GM19239 (cell line): ENCODE measurements around the gene TM6SF1.
"Not testable (repeated sequence)": the region's sequence is repeated elsewhere in the genome, so short reads cannot be mapped to it uniquely, and the experiment has no call there.

Source experiments
- DNase-seq: peaks from one replicate; pipeline ENCODE4 v3.0.0; 2011; ENCODE audit warnings: low spot score; ENCODE audit not compliant: insufficient read length
- FAIRE-seq: peaks from 2 replicates; lab custom pipeline; 2011; peaks lifted over from hg19 to GRCh38; lab: Jason Lieb, UNC

TM6SF1 gene

DNA sequence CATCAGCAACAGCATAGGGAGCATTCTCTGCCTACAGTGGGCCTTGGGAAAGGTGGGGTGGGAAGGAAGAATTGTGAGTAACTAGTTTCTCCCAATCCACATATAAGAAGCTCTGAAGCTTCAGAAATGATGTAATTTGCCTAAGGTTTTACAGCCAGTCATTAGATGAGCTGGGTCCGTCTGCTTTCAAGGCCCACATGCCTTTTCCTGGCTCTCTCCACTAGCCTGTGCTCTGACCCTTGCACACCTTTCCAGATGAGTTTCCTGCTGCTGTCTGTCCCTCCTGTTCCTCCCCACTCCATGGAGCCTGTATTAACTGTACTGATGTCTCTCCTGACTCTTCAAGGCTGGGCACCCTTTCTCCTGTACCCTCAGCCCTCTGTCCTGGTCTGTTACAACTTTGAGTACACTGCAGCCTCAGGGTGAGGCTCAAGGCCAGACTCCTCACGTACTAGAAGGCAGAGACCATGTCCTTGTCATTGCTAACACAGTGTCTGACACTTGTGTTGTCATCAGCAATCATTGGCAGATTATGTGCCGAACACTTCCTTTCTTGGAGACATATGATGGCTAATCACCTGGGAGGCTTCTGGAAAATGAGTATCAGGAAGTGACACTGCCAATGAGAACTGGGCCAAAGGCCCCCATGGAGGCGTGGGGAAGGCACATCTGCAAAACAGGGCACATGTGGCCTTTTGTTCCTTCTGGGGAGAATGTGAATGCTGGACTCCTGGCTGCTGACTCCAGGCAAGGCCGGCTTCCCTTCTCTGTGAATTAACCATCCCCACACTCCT, 6.6 kb downstream of the TM6SF1 start:
- DNase-seq: no peak
- FAIRE-seq: no peak

DNA sequence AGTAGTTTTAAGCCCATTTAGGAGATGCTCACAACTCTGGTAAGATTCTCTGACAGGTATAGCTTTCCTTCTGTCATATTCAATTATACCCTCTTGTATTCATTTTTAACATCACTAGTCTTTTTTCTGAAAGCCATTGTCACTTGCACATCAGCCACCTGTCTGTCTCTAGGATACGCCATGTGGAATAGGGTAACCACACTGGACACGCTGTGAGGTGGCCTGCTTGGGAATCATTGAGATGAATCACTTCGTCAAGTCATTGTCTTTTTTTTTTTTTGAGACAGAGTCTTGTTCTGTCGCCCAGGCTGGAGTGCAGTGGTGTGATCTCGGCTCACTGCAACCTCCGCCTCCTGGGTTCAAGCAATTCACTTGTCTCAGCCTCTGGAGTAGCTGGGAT, 7.4 kb downstream of the TM6SF1 start:
- DNase-seq (no peak), FAIRE-seq (no peak)

DNA sequence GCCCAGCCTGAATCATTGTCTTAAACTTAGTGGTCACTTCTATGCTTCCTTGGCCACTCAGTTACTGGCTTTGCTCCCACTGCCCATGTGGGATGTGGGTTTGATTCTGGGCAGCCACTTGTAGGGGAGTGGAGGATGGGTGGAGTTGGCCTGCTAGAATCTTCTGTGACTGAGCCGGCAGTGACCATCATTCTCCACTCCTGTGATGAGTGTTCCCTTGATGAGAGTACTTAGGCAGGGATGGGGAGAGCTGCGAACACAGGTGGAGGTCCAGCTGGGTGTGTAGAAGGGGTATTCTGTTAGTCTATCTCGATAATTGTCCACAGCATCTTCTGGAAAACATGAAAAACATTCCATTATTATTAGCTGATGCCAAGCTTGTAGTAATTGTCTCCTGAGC, 8.0 kb downstream of the TM6SF1 start:
- FAIRE-seq (no peak), DNase-seq (no peak)

DNA sequence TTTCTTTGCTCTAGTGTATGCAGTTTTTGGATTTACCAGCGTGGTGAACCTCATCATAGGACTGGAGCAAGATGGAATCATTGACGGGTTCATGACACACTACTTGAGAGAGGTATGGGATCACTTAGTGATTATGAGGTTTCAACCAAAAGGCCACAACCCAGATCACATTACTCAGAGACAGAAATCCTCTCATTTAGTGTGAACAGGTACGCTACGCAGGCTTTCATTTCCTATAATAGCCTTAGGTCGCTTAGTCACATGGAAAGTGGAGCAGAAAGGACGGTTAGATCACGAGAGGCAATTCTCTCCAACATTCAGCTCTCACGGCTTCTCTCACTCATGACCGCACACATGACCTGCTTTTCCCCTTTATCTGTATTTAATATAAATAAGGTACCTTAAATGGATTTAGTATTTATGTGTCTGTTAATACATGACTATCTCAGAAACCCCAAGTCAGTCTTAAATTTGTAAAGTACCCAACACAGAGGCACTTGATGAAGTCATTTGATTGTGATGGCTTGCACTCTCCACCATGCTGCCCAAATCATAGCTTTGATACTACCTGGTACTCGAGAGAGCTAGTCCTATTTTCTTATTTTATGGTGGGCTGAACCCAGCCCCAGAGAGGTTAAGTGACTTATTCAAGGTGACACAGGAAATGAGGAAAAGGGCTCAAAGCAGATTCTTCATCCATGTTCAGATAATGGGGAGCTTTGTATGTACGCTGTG, 8.6 kb downstream of the TM6SF1 start:
- DNase-seq (no peak), FAIRE-seq (no peak)

DNA sequence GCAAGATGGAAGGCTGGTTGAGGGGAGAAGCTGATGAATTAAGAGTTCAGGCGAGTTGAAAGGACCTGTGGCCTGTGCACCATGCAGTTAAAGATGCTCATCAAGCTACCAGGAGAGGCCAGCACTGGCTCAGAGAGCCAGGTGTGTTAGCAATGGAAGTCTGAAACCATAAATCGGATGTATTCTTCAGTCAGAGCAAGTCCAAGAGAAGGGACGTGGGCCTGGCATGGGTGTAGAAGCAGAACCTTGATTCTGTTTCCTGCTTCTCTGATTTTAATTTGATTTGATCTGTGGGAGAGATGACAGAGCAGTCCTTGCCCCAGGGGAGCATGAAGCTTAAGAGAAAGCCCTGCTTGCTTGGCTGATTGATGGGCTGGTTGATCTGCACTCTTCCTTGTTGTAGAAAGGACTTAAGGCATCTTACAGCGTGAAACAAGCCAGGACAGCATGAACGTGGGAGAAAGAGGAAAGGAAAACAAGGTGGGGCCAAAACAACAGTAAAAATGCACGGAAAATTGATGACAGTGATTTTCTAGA, 10.9 kb downstream of the TM6SF1 start:
- no peak for FAIRE-seq
- DNase-seq: no peak

DNA sequence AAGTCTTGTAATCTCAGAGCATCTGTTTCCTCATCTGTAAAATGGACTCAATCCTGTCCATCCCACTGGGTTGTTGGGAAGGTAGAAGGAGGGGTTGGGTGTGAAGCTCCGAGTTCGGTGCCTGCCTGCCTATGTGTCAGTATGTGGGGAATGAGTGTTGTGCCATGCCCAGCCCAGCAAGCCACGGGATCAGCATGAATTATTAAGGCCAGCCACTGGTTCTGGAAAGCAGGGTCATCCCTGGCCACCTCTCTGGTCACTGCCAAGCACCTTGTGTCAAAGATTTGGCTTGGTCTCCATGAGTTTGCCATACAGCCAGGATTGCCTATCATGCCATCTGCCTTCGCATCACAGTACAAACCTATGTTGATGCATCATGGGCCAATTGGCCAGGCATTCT, 11.5 kb downstream of the TM6SF1 start:
- FAIRE-seq (no peak), DNase-seq (no peak)

DNA sequence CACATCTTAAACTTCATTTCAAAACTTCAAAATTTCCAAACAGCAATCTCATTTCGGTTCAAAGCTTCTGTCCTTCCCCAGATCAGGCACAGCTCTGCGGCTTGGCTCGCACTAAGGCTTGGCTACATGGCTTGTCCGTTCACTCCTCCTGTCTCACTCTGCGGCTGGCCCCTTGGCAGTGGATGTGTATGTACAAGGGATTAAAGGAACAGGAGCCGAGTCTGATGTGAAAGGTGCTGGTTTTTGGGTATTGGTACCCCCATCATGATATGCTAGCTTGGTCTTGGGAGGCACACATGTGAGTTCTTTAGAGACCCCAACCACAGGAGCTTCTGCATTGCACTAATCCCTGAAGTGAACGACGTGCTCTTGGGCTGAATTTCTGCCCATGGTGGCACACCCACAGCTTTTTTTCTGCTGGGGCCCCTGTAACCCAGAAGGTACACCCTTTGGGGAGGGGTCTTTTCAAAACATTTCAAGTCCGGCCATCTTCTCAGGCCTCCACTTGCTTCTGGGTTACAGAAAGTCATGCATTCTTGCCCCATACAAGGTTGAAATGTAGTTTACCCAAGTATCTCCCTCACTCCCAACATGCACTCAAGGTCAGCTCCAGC, 12.6 kb downstream of the TM6SF1 start:
- FAIRE-seq (no peak), DNase-seq (no peak)

DNA sequence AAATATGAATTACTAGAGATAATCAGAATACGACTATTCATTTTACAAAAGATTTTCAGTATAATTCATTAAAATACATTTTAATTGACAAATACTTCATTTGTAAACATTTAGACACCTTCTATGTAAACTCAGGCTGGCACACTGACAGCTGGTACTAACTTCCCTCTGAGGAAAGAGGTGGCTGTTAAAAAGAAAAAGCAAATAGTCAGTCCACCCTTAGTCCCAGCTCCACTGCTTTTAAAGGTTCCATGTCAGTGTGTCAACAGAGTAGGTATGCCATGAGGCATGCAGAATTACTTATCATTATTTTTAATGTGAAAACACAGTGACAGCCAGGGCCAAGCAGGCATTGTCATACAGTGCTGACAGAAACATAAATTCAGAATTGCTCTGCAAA, 16.1 kb downstream of the TM6SF1 start:
- DNase-seq (no peak), FAIRE-seq (no peak)

DNA sequence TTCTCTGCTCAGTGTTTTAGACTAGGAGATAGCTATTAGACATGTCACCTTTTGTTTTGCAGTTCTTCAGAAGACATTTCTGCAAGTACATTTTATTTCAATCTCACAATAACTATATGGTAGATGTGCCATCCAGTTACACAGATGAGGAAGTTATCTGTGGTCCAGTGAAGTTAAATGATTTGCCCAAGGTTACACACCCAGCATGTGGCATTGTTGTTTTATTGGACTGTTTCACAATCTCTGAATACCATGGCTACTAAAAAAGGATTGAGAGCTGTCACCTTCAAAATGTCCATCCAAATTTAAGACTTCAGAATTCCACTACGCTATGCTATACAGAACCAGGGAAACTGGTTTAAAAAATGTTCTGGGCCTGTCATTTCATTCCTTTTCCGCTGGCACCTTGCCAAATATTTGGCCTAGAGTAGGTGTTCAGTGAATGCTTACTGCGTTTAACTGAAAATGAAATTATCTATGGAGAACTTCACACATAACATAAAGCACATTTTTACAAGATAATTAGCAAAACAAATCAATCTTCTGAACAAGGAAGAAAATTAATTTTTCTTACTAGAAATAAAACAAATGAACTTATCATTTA, 20.2 kb downstream of the TM6SF1 start:
- no peak for FAIRE-seq
- no peak for DNase-seq

DNA sequence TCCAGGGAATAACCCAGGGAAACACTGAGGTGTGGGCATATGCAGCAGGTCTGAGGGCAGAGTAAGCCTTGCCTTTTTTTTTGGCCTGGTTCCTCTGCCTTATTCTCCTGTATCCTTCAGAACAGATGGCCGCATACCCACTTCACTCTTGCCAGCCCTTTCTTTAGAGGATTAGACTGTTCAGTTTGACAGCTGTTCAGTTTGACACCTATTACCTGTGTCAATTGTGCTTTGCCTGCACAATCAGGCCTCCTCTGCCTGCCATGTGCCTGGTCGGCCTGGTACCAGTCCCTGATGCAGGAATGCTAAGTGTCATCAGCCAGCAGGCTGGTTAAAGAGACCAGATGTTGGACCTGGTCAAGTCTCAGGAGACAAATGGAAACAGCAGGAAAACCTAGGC, 22.3 kb downstream of the TM6SF1 start:
- no peak for FAIRE-seq
- no peak for DNase-seq

DNA sequence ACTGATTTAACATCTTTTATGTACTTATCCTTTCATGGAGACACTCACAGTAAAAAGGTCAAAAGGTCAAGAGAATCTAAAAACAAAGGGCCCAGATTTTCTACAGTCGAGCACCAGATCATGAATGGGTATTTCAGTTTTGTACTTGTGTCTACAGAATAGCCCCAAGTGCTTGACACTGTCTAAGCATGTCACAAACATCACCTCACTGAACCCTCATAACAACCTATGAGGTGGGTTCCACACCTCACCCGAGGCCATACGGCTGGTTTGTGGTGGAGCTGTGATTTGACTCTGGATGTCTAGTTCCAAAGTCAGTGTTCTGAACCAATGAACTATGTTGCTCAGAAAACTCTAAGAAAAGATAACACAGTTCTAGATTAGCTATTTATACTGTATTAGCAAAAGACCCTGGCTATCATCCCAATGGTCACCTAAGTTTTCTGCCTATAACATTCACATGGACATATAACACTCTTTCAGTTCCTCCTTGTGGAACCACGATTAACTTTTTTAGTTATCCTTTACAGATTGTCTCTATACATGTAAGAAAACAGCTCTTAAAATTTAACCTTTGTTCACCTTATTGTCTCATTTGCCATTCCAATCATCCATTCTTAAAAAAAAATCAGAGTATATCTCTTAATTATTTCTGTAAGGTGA, 25.5 kb downstream of the TM6SF1 start:
- FAIRE-seq: no peak

DNA sequence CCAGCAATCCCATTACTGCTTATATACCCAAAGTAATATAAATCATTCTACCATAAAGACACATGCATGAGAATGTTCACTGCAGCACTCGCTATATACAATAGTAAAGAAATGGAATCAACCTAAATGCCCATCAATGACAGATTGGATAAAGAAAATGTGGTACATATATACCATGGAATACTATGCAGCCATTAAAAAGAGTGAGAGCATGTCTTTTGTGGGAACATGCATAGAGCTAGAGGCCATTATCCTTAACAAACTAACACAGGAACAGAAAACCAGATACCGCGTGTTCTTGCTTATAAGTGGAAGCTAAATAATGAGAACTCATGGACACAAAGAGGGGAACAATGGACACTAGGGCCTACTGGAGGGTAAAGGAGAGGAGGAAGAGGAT, 34.7 kb downstream of the TM6SF1 start:
- not testable (repeated sequence) for DNase-seq, FAIRE-seq

More for the DNA sequence above, 25.5 kb downstream of the TM6SF1 start:
- DNase-seq: no peak

DNA sequence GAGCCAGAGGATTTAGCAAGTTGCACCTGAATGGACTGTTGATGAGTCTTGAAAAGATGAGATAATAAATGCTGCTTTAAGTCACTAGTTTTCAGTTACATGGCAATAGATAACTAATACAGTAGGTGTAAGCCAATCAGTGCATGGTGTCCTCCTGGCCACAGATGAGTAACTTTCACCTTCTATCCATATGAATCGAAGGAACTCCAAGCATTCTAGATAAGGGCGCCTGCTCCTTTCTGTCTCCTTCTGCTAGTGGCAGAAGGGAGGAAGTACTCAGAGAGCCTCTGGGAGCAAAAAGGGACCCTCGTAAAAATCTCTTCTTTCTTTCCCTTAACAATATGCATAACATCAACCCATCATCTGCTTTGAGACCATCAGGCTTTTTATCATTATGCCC, 37.3 kb downstream of the TM6SF1 start:
- DNase-seq (no peak), FAIRE-seq (no peak)

DNA sequence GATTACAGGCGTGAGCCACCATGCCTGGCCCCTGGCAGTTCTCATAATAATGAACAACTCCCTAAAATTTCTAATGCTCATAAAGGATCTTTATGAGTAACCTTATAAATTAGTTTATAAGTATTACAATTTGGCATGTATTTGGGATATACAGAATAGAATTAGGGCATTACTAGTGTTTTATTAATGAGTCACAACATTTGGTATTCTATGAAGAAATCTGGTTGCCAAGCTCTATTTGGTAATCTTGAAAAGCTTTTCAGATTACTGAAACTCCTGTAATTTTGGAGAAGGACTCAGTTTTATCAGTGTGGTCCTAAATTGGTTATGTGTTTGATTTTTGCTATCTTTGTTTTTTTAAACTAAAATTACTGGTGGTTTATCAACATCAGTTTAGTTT, 45.8 kb downstream of the TM6SF1 start:
- DNase-seq (no peak), FAIRE-seq (no peak)

DNA sequence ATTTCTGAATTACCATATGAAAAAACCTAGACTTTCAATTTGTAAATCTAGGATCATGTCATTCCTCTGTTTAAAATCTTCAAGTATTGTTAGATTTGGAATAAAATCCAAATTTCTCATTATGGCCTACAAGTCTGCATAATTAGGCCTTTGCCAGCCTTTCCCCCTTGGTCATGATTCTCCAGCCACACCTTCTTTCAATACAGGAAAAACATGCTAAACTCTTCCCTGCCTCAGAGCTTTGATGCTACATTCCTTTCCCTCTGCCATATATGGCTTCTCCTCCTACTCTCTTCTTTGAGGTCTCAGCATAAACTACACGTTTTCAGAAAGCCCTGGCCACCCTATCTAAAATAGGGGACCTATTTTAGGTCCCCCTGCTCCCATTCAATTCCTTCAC, 48.5 kb downstream of the TM6SF1 start:
- no peak for DNase-seq
- no peak for FAIRE-seq

DNA sequence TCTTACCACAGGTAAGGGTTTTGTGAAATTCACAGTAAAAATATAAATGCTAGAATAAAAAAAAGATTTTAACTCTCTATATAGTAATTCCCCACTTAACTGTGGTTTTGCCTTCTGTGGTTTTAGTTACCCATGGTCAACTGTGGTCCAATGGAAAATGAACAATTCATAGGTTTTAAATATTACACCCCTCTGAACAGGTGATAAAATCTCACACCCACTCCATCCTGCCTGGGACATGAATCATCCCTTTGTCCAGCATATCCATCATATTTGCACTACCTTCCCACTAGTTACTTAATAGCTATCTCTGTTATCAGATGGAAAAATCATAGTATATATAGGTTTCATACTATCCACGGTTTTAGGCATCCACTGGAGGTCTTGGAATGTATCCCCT, 50.9 kb downstream of the TM6SF1 start:
- FAIRE-seq: no peak
- DNase-seq: no peak

DNA sequence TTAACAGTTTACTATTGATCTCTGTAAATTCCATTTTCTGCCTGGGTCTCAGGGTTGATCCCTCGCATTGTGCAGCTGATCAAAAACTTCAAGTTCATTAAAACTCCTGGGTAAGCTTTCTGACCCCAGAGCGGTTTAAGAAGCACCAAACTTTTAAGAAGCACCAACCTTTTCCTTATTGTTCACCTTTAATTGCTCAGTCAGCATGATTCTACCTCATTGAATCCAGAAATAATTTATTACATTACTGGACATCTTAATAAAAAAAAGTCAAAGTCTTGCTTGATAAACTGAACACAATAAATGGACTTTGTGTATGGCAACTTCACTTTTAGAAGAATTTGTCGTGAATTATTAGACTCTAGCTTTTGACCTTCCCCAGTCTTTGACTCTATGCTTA, 53.3 kb downstream of the TM6SF1 start:
- FAIRE-seq: no peak

DNA sequence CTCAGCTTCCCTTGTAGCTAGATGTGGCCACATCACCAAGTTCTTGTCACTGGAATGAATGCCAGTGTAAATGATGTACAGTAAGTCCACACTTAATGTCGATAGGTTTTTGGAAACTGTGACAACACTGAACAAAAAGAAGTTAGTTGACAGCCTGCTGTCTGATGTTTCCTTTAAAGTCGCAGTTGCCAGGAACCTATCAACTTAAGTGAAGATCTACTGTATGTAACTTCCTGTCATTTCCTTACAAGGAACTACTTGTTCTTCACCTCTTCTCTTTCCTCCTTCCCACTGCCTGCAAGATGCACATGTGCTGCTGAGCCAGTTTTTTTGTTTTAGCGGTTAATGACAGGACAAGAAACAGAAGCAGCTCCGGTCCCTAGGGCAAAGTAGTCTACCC, 55.6 kb downstream of the TM6SF1 start:
- DNase-seq: no peak
- no peak for FAIRE-seq

More for the DNA sequence above, 53.3 kb downstream of the TM6SF1 start:
- DNase-seq: no peak

DNA sequence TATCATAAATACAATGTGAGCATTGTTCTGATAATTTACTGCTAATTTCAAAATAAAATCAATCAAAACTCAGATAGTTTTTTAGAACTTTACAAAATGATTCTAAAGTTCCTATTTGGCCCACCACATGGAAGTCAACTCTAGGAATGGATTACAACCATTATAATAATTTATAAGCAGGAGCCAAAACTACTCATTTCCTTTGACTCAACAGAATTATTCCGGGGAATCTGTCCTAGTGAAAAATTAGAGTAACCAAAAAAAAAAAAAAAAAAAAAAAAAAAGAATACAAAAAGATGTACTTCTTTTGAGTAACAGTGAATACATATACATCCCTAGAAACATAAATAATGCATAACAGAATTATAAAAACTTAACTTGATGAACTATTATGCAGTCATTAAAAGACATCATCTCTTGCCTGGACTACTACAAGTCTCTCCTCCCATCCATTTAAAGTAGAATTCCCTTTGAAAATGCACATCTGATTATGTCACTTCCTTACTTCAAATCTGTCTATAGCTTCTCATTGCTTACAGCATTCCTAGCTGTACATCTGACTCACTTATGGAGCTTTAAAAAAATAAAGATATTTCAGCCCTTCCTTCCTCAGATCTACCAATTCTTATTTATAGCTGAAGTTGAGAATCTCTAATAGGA, 56.8 kb downstream of the TM6SF1 start:
- no peak for FAIRE-seq
- DNase-seq: no peak
